Nephron (organoid): ENCODE data around the gene ESR2.
"Not testable (repeated sequence)": the region's sequence is repeated elsewhere in the genome, so short reads cannot be mapped to it uniquely, and the experiment has no call there.

Source experiments
- H3K27ac Mint-ChIP-seq, 3 experiments: 2 replicates each; pipeline ENCODE4 v1.8.0; 2020; ENCODE audit warnings: mixed read lengths in 3 of 3, mild to moderate bottlenecking in 2 of 3, moderate library complexity in 1 of 3
- H3K27me3 Mint-ChIP-seq: 2 replicates; pipeline ENCODE4 v1.8.0; 2021; ENCODE audit warnings: low read depth, mild to moderate bottlenecking, moderate library complexity, mixed read lengths
- H3K36me3 Mint-ChIP-seq: 2 replicates; pipeline ENCODE4 v1.8.0; 2020; ENCODE audit warnings: low read depth, mixed read lengths
- H3K4me1 Mint-ChIP-seq: 2 replicates; pipeline ENCODE4 v1.8.0; 2020; ENCODE audit warnings: mixed read lengths
- H3K4me3 Mint-ChIP-seq, 3 experiments: 2 replicates each; pipeline ENCODE4 v1.8.0; 2020; ENCODE audit warnings: mild to moderate bottlenecking in 3 of 3, mixed read lengths in 3 of 3, moderate library complexity in 2 of 3
- H3K9me3 Mint-ChIP-seq: 2 replicates; pipeline ENCODE4 v1.8.0; 2020; ENCODE audit warnings: mixed read lengths
- TF ChIP-seq, protein P1 (sequence below), 3 experiments: fragments of 200-600 bp; sonication (generic); IDR thresholded peaks; one replicate each; pipeline ENCODE4 v1.5.0; 2021; ENCODE audit warnings: antibody characterized with exemption in 3 of 3; ENCODE audit not compliant: unreplicated experiment in 3 of 3

ESR2 gene

DNA sequence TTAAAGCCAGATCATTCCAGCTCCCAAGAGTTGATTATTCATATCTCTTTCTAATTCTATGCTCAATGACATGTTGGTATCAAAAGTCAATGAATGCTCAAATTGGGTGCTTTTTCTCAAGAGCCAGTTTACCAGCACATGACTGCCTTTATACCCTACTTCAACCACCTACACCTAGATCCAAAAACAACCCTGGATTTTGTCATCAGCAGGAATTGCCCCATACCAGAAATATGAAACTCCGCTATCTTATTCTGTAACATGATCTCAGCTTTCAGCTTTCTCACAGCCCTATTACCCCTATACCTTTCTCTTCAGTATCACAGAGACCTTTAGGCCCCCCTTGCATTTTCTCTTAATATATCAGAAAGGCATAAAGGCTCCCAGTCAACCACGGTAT, 32.3 kb upstream of the ESR2 start:
- TF ChIP-seq, protein P1, sequence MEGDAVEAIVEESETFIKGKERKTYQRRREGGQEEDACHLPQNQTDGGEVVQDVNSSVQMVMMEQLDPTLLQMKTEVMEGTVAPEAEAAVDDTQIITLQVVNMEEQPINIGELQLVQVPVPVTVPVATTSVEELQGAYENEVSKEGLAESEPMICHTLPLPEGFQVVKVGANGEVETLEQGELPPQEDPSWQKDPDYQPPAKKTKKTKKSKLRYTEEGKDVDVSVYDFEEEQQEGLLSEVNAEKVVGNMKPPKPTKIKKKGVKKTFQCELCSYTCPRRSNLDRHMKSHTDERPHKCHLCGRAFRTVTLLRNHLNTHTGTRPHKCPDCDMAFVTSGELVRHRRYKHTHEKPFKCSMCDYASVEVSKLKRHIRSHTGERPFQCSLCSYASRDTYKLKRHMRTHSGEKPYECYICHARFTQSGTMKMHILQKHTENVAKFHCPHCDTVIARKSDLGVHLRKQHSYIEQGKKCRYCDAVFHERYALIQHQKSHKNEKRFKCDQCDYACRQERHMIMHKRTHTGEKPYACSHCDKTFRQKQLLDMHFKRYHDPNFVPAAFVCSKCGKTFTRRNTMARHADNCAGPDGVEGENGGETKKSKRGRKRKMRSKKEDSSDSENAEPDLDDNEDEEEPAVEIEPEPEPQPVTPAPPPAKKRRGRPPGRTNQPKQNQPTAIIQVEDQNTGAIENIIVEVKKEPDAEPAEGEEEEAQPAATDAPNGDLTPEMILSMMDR (IDR thresholded peaks at IDR 0.05; ENCODE audit: unreplicated experiment in 3 of 3): no peak
- Mint-ChIP-seq H3K27ac (no peak overlapping the region), H3K4me3 (no peak overlapping the region), H3K9me3 (no peaks in the 10 kb centered on the region), H3K27me3 (no peaks in the 10 kb centered on the region), H3K36me3 (no peaks in the 10 kb centered on the region), H3K4me1 (peaks cover 11% of the 10 kb centered on the region)

DNA sequence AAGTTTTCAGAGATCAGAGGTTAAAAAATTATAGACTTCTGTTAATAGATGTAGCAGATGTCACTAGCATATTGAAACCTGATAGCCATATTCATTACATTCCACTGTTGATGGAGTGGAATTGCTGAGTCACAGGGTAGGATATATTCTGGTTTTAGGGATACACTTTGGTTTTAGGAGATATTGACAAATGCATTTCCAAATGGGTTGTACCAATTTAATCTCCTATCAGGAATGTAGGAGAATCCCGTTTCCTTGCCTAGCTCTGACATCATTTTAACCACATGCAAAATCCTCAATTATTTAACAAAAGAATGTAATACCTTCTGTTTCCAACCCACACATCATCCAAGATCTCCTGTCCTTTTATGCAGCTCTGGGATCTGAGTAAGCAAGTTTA, 30.7 kb upstream of the ESR2 start:
- Mint-ChIP-seq H3K27ac (peak overlapping the region; percentile 73 to 84 (median 77)), H3K4me1 (peaks cover 11% of the 10 kb centered on the region), H3K27me3 (no peaks in the 10 kb centered on the region), H3K4me3 (no peak overlapping the region), H3K36me3 (no peaks in the 10 kb centered on the region), H3K9me3 (no peaks in the 10 kb centered on the region)
- TF ChIP-seq, protein P1 (IDR thresholded peaks at IDR 0.05; ENCODE audit: unreplicated experiment in 3 of 3): no peak

DNA sequence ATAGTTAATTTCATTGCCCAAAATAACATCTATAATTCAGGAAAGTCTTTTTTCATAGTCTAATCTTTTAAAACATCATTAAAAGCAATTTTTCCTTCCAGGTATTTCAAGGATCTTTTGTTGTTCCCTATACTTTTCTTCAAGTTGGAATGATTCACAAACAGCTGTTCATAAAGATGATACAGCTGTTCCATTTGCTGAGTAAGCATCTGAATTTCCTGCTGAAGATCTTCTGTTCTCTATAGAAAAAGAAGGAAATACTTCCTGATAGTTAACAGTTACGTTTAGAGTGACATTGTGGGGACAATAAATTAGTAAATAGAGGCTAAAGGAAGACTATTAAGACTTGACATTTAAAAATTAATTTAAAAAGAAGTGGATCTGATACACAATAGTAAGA, 30.3 kb upstream of the ESR2 start:
- no peaks in the 10 kb centered on the region for H3K9me3 Mint-ChIP-seq
- no peaks in the 10 kb centered on the region for H3K36me3 Mint-ChIP-seq
- peaks cover 11% of the 10 kb centered on the region for H3K4me1 Mint-ChIP-seq
- peak overlapping the region; percentile 73 to 84 (median 77) for H3K27ac Mint-ChIP-seq
- TF ChIP-seq, protein P1 (IDR thresholded peaks at IDR 0.05; ENCODE audit: unreplicated experiment in 3 of 3): no peak
- no peak overlapping the region for H3K4me3 Mint-ChIP-seq
- no peaks in the 10 kb centered on the region for H3K27me3 Mint-ChIP-seq

DNA sequence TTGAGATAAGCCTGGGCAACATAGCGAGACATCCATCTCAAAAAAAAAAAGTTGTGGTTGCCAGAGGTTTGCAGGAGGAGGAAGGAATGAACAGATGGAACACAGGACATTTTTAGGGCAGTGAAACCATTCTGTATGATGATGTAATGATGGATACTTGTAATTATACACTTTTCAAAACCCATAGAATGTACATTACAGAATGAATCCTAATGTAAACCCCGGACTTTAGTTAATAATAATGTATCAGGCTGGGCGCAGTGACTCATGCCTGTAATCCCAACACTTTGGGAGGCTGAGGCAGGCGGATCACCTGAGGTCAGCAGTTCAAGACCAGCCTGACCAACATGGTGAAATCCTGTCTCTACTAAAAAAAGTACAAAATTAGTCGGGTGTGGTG, 26.2 kb upstream of the ESR2 start:
- H3K4me1 Mint-ChIP-seq: peaks cover 11% of the 10 kb centered on the region
- H3K27me3 Mint-ChIP-seq, H3K9me3 Mint-ChIP-seq, H3K27ac Mint-ChIP-seq, H3K36me3 Mint-ChIP-seq, H3K4me3 Mint-ChIP-seq: not testable (repeated sequence)

DNA sequence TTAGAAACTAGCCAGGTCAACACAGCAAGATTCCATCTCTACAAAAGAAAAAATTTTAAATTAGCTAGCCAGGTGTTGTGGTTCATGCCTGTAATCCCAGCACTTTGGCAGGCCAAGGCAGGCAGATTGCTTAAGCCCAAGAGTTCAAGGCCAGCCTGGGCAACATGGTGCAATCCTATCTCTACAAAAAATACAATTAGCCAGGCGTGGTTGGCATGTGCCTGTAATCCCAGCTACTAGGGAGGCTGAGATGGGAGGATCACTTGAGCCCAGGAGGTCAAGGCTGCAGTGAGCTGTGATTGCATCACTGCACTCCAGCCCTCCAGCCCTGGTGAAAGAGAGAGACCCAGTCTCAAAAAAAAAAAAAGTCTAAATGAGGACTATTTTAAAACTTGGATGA, 24.5 kb upstream of the ESR2 start:
- H3K27ac Mint-ChIP-seq, H3K4me1 Mint-ChIP-seq, H3K27me3 Mint-ChIP-seq, H3K9me3 Mint-ChIP-seq, H3K4me3 Mint-ChIP-seq, H3K36me3 Mint-ChIP-seq: not testable (repeated sequence)

DNA sequence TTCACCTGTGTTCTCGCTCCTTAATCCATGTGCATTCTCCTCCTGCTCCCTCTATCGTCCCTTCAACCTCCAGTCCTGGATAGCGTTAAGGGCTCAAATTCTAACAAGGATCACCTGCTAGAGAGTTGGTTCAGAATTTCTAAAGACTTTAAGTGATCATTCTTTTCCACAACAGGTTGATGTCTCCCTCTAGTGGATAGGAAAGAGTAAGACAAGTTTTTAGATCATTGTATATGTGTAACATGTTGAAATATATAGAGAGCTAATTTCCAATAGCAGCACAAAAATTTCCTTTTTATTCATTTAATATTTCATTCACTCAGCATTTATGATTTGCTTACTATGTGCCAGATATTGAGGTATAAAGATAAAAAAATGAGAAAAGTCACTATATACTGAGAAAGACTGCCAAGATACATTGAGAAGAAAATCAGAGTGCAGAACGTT, 9.3 kb upstream of the ESR2 start:
- no peaks in the 10 kb centered on the region for H3K9me3 Mint-ChIP-seq
- TF ChIP-seq, protein P1 (IDR thresholded peaks at IDR 0.05; ENCODE audit: unreplicated experiment in 3 of 3): peak; percentile 63 to 86 (median 80)
- H3K27me3 Mint-ChIP-seq: peaks cover 14% of the 10 kb centered on the region
- no peak overlapping the region for H3K27ac Mint-ChIP-seq
- H3K4me1 Mint-ChIP-seq: no peaks in the 10 kb centered on the region
- no peak overlapping the region for H3K4me3 Mint-ChIP-seq
- H3K36me3 Mint-ChIP-seq: no peaks in the 10 kb centered on the region

DNA sequence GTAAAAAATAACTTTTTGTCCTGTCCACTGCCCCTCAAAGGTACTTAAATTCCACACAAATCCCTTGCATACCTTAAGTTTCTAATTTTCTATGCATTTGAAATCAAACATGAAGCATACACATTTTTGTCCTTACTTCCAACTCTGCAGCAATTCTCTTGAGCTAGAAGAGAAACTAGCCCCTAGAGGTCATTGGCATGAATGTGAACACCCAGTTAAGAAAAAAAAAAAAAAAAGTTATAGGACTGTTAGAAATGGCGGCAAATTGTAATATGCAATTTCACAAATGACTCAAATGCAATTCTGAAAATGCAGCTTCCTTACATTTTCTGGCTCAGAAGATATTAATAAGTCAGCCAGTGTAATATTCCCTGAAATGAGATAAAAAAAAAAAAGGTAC, 4.6 kb upstream of the ESR2 start:
- H3K27ac Mint-ChIP-seq: no peak overlapping the region
- TF ChIP-seq, protein P1 (IDR thresholded peaks at IDR 0.05; ENCODE audit: unreplicated experiment in 3 of 3): no peak

More for the DNA sequence above, 4.6 kb upstream of the ESR2 start:
- Mint-ChIP-seq H3K27me3 (peaks cover 50% of the 10 kb centered on the region), H3K4me3 (no peak overlapping the region), H3K9me3 (no peaks in the 10 kb centered on the region), H3K4me1 (peaks cover 1% of the 10 kb centered on the region), H3K36me3 (no peaks in the 10 kb centered on the region)
